A204.1 (cell line): Measurements from ENCODE around the gene SDK2.

Source experiments
- FAIRE-seq: peaks from 2 replicates; lab custom pipeline; 2012; peaks lifted over from hg19 to GRCh38; lab: Jason Lieb, UNC

The SDK2 gene

GRCh38 chr17:73363442-73364154 lies 280.6 kb downstream of the SDK2 start:
- FAIRE-seq = no peak

- no peak for FAIRE-seq
Measured at GRCh38 chr17:73362697-73363096, 281.5 kb downstream of the SDK2 start.

DNA sequence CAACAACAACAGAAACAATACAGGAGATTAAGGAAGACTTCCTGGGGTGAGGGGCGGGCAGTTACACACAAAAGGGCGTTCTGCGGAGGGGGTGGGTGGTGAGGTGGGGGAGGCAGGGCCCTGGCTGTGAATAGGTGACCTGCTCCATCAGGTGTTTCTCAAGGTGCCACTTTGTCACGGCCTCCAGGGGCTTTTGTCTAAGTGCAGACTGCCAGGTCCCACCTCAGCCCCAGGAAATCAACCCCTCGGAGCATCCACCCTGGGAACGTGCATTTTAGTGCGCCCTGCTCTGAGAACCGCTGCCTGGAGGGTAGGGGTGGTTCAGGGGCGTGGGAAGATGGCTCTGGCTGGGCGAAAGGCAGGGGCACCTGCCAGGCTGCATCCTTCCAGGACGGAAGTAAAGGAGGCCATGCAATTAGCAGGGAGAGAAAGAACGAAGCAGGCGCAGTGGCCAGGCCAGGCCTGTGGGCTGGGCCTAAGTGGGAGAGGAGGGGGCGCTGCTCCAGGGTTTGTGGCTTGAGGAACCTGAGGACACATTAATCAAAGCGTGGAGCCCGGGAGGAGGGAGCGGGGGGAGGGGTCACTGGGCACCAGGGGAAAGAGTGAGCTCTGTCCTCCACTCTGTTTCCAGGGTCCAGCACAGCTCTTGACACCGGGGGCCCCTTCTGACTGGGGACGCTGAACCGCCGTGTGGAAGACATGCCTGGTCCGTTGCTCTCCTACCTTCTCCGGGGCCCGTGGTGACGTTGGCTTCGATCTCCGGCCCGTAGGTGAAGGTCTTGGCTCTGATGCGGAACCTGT lies 283.1 kb downstream of the SDK2 start:
- no peak for FAIRE-seq

DNA sequence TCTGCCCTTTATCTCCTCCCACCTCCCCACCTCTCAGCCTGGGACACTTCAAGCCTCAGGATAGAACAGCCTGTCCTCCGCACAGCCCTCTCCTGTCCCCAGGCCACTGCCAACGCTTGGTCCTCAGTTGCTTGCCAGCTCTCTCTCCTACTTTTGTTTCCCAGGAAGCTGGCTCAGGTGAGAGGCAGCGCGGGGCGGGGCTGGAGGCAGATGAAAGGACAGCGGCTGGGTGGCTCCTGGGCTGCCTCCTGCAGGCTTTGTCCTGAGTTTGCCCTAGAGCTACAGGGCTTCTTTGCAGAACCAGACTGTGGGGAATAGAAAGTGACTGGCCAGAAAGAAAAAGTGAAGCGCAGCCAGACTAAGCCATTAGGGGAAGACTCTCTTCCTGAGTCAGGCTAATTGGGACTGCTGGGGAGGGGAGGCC lies 284.2 kb downstream of the SDK2 start:
- no peak for FAIRE-seq

DNA sequence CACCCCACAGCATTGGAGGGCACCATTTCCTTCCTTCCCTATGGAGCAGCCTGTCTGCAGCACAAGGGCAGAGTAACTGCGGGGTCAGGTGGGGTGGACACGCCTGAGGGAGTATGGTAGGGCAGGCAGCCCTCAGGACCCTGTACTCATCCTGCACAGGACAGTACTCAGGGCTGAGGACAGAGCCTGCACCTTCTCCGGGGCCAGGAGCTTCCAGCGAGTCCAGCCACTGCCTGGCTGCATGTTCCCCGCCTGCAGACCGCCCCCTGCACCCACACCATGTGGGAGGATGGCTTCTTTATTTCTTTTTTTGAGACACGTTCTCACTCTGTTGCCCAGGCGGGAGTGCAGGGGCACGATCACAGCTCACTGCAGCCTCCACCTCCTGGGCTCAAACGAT lies 284.9 kb downstream of the SDK2 start:
- no peak for FAIRE-seq

DNA sequence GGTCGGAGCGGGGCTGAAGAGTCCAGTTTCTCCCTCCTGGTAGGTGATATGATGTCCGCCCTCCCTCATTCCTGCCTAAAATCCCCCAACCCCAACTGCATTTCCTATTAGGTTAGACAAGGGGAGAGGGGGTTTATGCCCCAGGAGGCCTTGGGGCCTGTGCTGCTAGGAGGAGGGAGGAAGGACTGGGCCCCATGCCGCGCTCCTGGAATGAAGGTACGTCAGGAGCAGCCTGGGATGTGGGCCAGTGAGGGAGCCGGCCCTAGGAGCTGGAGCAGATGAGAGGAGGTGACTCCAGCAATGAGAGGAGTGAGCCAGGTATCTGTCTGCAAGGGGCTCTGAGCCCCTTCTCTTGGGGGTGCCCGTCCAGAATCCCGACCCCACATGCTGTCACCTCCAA lies 285.6 kb downstream of the SDK2 start:
- FAIRE-seq = no peak

DNA sequence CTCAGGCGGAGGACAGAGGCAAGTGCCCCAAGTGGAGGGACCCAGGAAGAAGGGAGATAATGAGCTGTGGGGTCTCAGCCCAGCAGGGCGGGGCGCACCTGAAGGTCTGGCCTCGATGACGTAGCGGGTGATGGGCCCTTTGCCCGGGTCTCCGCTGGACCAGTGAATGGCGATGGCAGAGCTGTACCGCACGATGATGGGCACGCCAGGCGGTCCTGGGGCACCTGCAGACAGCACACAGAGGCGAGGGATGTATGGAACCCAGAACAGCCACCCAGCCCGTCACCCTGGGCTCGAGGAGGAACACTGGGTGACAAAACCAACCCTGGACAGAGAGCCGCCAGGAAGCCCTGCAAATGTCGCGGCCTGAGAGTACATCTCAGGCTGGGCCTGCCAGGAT lies 286.3 kb downstream of the SDK2 start:
- FAIRE-seq = no peak

GRCh38 chr17:73357318-73357717 lies 286.9 kb downstream of the SDK2 start:
- no peak for FAIRE-seq

- no peak for FAIRE-seq
Measured at GRCh38 chr17:73356561-73357170, 287.6 kb downstream of the SDK2 start.

GRCh38 chr17:73354423-73355284 lies 289.6 kb downstream of the SDK2 start:
- FAIRE-seq = no peak

- no peak for FAIRE-seq
Measured at GRCh38 chr17:73352261-73352660, 292.0 kb downstream of the SDK2 start.

DNA sequence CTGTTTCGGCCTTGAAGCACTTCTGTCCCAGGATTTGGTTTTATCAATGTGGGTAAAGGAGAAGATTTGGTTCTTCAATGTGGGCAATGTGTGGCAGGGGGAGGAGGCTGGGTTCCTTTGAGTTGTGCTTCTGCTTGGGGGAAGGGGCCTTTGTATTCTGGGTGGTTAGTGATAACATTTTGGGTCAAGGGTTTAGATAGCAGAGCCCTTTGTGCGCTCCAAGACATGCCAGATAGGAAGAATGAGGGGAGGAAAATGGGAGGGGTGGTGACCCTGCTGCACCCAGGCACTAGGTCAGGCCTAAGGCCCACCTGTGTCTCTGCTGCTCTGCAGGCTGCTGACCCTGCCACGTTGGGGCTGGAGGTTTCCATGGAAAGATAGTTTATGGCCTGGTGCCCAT lies 292.5 kb downstream of the SDK2 start:
- no peak for FAIRE-seq

DNA sequence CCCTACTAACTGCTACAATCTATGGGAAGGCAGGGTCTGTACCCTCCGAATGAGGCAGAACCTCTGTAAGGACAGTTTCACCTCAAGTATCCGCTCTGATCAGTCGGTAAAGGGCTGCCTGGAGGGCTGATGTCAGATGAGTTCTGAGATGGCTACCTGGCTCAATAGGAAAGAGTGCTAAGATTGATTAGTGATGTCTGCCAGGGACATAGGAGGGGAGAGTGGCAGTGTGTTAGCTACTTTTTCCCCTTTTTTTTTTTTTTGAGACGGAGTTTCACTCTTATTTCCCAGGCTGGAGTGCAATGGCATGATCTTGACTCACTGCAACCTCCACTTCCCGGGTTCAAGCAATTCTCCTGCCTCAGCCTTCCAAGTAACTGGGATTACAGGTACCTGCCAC lies 293.4 kb downstream of the SDK2 start:
- no peak for FAIRE-seq

DNA sequence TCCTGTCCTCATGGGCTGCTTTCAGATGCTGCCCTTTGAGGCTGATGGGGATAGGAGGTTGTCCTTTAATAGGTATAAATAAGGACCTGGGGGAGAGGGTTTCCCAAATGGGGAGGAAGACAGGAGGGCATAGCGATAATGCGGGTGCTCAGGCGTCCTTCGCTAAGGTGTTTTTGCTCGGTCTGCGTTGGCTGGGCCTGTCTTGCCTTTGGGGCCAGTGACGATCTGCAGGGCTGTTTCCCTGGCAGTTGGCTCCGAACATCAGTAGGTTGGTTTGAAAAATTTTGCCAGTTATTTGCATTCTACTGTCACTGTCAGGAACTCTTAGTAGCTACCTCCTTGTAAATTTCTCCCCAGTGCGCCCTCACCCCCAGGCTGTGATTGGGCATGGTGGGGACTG lies 294.6 kb downstream of the SDK2 start:
- FAIRE-seq = no peak

- no peak for FAIRE-seq
Measured at GRCh38 chr17:73349138-73349537, 295.1 kb downstream of the SDK2 start.

- FAIRE-seq = no peak
Measured at GRCh38 chr17:73348829-73349095, 295.5 kb downstream of the SDK2 start.

DNA sequence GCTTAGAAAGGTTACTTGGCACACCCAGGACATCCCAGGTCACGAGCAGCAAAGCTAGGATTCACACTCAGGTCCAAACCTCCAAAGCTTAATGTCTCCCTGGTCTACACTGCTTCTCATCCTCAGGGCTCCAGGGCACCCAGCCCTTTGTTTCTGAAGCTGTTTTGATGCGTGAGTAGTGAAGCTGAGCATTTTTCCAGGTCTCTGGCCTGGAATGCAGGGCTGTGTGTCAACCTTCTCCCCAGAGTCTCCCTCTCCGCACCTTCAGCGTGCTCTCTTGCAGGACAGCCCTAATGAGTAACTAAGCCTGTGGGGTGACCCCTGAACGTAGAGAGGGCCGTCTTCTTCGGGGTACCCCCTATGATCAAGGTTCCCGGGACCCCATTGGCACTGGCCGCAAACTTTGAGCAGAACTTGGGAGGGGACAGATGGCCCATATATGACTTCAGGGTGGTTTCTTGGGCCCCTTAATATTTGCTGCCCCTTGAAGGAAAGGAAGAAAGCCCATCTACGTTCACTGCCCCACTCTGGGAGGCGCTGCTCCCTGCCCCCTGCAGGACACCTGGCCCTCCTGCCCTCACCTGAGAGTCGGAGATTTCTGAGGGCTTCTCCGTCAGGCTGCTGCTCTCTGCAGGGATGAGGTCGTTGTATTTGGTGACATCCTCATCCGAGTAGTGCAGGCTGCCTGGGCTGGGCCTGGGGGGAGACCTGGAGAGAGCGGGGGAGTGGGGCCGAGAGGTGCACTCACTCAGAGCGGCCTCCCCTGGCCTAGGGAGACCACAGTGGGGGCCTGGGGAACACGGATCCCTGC lies 296.0 kb downstream of the SDK2 start:
- no peak for FAIRE-seq

DNA sequence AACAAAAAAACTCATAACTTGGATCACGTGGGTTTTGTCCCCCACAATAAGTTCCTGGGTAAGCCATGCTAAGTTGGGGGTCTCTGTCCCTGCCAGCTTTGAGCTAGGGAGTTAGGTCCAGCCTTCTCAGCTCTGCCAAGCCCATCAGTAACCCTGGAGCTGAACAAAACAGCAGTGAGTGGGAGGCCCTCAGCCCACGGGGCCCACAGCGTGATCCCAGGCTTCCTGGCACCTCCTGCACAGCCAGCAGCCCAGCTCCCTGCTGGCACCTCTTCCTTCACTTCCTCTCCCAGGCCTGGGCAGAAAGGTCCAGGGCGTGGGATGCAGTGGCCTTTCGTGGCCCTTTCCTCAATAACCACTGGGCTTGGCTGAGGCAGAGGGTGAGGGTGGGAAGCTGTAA lies 296.9 kb downstream of the SDK2 start:
- FAIRE-seq = no peak

- no peak for FAIRE-seq
Measured at GRCh38 chr17:73346501-73347162, 297.6 kb downstream of the SDK2 start.

- FAIRE-seq = no peak
Measured at GRCh38 chr17:73343739-73344454, 300.3 kb downstream of the SDK2 start.

- FAIRE-seq = no peak
Measured at GRCh38 chr17:73343168-73343634, 301.0 kb downstream of the SDK2 start.
